Ovary (tissue), 9 donors: ENCODE data around the gene ERV3-1. TPM values are rescaled to one million over a fixed set of nuclear protein-coding genes. Genes with fewer than 3 reads are reported as not detected.

ENCODE experiments used
- DNase-seq, 5 donors: peaks; one replicate each; pipeline ENCODE4 v3.0.0-alpha.2; 2019 to 2020
- H3K27ac ChIP-seq, 2 donors: fragments of 200-600 bp; one replicate each; pipeline versions ENCODE4 v1.5.1 to v1.8.0; 2019 to 2022
- H3K27me3 ChIP-seq: fragments of 200-600 bp; one replicate; pipeline ENCODE4 v1.8.0; 2022
- H3K36me3 ChIP-seq: fragments of 200-600 bp; sonication (generic); one replicate; pipeline ENCODE4 v1.5.1; 2019
- H3K4me1 ChIP-seq: one replicate; pipeline ENCODE4 v1.8.1; 2013; ENCODE audit warnings: mild to moderate bottlenecking, moderate library complexity; ENCODE audit not compliant: insufficient read depth
- H3K4me3 ChIP-seq: fragments of 200-600 bp; sonication (generic); one replicate; pipeline ENCODE4 v1.5.1; 2017
- H3K9me3 ChIP-seq, 2 donors: fragments of 200-600 bp in 1 of 2; sonication (generic) in 1 of 2; one replicate each; pipeline versions ENCODE4 v1.5.1 to v1.8.1; 2013 to 2019; ENCODE audit warnings: mild to moderate bottlenecking in 1 of 2, moderate library complexity in 1 of 2
- EP300 ChIP-seq: sonication (generic); formaldehyde crosslinking; IDR thresholded peaks from one replicate; pipeline ENCODE4 v1.6.1; 2017; ENCODE audit warnings: antibody characterized with exemption
- POLR2A ChIP-seq: fragments of 450-650 bp; IDR thresholded peaks from one replicate; pipeline ENCODE4 v1.6.1; 2017; ENCODE audit warnings: antibody characterized with exemption, mild to moderate bottlenecking, moderate library complexity
- WGBS, 3 donors: extraction: QIAGEN DNeasy Blood & Tissue Kit in 1 of 3; methylation state at CpG; one replicate each; pipeline versions ENCODE4 v1.1.5 to v1.1.7; 2013 to 2017; 5-methylcytosine and 5-hydroxymethylcytosine counted together
- intact Hi-C, 4 donors: fragments of 100-400 bp; cut with DNase I; formaldehyde crosslinking; loops; one replicate each; pipeline versions ENCODE4 v1.11.0 to v1.15.1; 2022 to 2023
- polyA plus RNA-seq, 2 donors: library from polyadenylated mRNA; stranded (reverse); fragments of 200-250 nt in 1 of 2; fragments of 350-450 nt in 1 of 2; fragmentation: Illumina TruSeq in 1 of 2; extraction: RNeasy Lipid Tissue Mini Kit (QIAGEN cat#74804) in 1 of 2; gene quantifications; one replicate each; pipeline ENCODE4 v1.2.3, GENCODE V29; 2013 to 2014
- total RNA-seq, 7 donors: library from RNA; depleted of rRNA in 2 of 7; stranded (reverse); fragments of >200 nt in 2 of 7; fragmentation: NEBNext Ultra II Directional in 3 of 7; extraction: Animal tissue kit (Norgen Biotek cat#: 25700) in 3 of 7; gene quantifications; one replicate each; pipeline versions ENCODE4 v1.1.0 to v1.2.4, GENCODE V29; 2016 to 2023
- TF ChIP-seq, protein P1 (sequence below), 3 donors: fragments of 450-650 bp in 2 of 3; fragments of 200-600 bp in 1 of 3; IDR thresholded peaks; one replicate each; pipeline versions ENCODE4 v1.5.1 to v1.8.0; 2016 to 2022; ENCODE audit warnings: antibody characterized with exemption in 3 of 3, mild to moderate bottlenecking in 1 of 3
- donor health status: DM: no; HTN: no; CAD: no; lungs with moderate emphysema.
- donor health status: DM: no; HTN: no; CAD: no.
- donor health status: Bipolar disorder and iron deficiency.
- donor health status: DM: yes; HTN: yes; CAD: no.
- donor health status: DM: no; HTN: no; CAD: no.
- donor health status: DM: yes; HTN: yes; CAD: no.

The ERV3-1 gene
- total and polyA plus RNA-seq, 9 donors = 3.1 to 17.9 (median 11.4) TPM

DNA sequence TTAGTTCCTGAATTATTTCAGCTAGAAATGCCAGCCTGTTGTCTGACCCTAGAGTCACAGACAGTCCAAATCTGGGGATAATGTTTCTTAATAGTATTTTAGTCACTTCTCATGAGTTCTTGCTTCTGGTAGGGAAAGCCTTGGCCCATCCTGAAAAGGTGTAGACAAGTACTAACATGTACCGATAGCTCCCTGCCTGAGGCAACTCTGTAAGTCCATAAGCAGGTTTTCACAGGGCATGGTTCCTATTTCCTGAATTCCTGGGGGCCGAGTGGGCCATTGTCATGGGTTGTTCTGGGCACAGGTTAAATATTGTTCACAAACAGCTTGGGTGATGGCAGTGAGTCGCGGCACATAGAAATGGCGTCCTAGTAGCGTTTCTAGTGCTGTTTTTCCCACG is 12.6 kb downstream of the ERV3-1 start:
- TF ChIP-seq POLR2A (no peak), EP300 (no peak)
- TF ChIP-seq, protein P1, sequence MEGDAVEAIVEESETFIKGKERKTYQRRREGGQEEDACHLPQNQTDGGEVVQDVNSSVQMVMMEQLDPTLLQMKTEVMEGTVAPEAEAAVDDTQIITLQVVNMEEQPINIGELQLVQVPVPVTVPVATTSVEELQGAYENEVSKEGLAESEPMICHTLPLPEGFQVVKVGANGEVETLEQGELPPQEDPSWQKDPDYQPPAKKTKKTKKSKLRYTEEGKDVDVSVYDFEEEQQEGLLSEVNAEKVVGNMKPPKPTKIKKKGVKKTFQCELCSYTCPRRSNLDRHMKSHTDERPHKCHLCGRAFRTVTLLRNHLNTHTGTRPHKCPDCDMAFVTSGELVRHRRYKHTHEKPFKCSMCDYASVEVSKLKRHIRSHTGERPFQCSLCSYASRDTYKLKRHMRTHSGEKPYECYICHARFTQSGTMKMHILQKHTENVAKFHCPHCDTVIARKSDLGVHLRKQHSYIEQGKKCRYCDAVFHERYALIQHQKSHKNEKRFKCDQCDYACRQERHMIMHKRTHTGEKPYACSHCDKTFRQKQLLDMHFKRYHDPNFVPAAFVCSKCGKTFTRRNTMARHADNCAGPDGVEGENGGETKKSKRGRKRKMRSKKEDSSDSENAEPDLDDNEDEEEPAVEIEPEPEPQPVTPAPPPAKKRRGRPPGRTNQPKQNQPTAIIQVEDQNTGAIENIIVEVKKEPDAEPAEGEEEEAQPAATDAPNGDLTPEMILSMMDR (IDR thresholded peaks at IDR 0.05) = no peak
- H3K27ac ChIP-seq = no peak overlapping the region
- H3K27me3 ChIP-seq = no peaks in the 10 kb centered on the region
- H3K36me3 ChIP-seq = no peaks in the 10 kb centered on the region
- H3K4me1 ChIP-seq = no peaks in the 10 kb centered on the region
- H3K9me3 ChIP-seq = peaks cover 0 to 10% of the 10 kb centered on the region in 2 donors
- intact Hi-C loops = no loop called here
- H3K4me3 ChIP-seq = no peak overlapping the region
- 97 to 99% (median 98%) methylated on average over 7 of the region's 7 CpGs for WGBS, 3 donors
- DNase-seq = no peak

GRCh38 chr7:64992971-64993370 is 13.5 kb downstream of the ERV3-1 start:
- WGBS, 3 donors = 75 to 99% (median 78%) methylated on average over 5 of the region's 5 CpGs
- intact Hi-C loops = no loop called here
- Histone ChIP-seq H3K9me3 (peaks cover 0 to 10% of the 10 kb centered on the region in 2 donors), H3K27ac (no peak overlapping the region), H3K27me3 (no peaks in the 10 kb centered on the region), H3K4me3 (no peak overlapping the region), H3K36me3 (no peaks in the 10 kb centered on the region), H3K4me1 (no peaks in the 10 kb centered on the region)
- no peak for DNase-seq
- TF ChIP-seq, protein P1 (IDR thresholded peaks at IDR 0.05) = no peak
- no peak for TF ChIP-seq POLR2A
- TF ChIP-seq EP300 = no peak

DNA sequence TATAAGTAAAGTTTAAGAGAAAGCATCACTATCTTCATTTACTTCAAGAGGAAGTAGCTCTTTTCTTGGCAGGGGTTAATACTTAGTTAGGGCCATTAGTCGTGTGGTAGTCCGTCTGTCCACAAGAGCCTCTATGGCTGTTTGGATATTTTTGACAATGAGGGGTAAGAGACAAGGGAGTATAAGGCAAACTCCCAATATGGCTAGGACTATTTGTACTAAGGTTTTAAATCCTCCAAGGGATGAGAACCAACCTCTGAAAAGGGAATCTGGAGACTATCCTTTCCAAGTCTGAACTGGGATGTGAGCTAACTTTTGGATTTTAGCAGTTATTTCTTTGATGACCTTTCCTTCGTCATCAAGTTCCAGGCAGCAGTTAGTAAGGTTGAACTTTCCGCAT is 15.6 kb downstream of the ERV3-1 start, which contains the start of gene ZNF117:
TSS of gene ZNF117 (minus strand) at position 101 of the 400 bp plus-strand sequence.
- no peak for DNase-seq
- Histone ChIP-seq H3K4me1 (no peaks in the 10 kb centered on the region), H3K9me3 (peaks cover 0 to 10% of the 10 kb centered on the region in 2 donors), H3K4me3 (no peak within 1 kb of the TSS), H3K36me3 (no peaks in the 10 kb centered on the region), H3K27ac (no peak within 1 kb of the TSS), H3K27me3 (no peaks in the 10 kb centered on the region)
- TF ChIP-seq POLR2A = no peak
- TF ChIP-seq, protein P1 (IDR thresholded peaks at IDR 0.05) = no peak
- no peak for TF ChIP-seq EP300
- WGBS, 3 donors = 73 to 97% (median 74%) methylated on average over 4 of the region's 4 CpGs
- intact Hi-C loops = no loop called here

DNA sequence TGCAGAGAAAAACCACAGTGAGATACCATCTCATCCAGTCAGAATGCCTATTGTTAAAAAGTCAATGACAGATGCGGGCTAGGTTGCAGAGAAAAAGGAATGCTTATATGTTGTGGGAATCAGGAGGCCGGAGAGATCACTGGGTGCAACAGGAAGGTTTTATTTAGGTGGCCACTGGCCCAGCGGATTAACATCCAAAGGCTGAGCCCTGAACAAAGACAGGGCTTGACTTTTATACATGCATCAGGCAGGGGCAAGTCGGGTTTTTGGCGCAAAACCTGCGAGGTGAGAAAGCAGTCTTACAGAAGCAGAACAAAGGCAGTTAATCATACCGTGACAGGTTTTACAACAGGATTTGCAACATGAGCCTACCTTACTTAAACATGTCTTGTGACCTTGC is 16.3 kb downstream of the ERV3-1 start:
- intact Hi-C loops = no loop called here

More for the DNA sequence above, 16.3 kb downstream of the ERV3-1 start:
- H3K36me3 ChIP-seq = no peaks in the 10 kb centered on the region
- no peaks in the 10 kb centered on the region for H3K4me1 ChIP-seq
- WGBS, 3 donors = 95 to 98% (median 96%) methylated on average over 7 of the region's 7 CpGs
- no peaks in the 10 kb centered on the region for H3K27me3 ChIP-seq
- H3K27ac ChIP-seq = no peak overlapping the region
- H3K9me3 ChIP-seq = peaks cover 0 to 10% of the 10 kb centered on the region in 2 donors
- TF ChIP-seq, protein P1 (IDR thresholded peaks at IDR 0.05) = no peak
- no peak for TF ChIP-seq POLR2A
- no peak for TF ChIP-seq EP300
- DNase-seq = no peak
- H3K4me3 ChIP-seq = no peak overlapping the region
